Measurements from ENCODE around the gene STK38L. TPM values are rescaled to one million over a fixed set of nuclear protein-coding genes. Genes with fewer than 3 reads are reported as not detected.

Gene STK38L
- total RNA-seq, 1 donor from 2014 or later: 55.1 TPM

- ATAC-seq (ENCODE audit: poor library complexity): no peak
- intact Hi-C loops (cut with DNase I): loop anchor here (10.0 kb wide), 1 partner anchor 321 kb away; no protein-coding TSS in a partner anchor
- no peak for DNase-seq
Measured at GRCh38 chr12:27334042-27334720, 90.1 kb downstream of the STK38L start.

- intact Hi-C loops (cut with DNase I): loop anchor here (10.0 kb wide), 1 partner anchor 320 kb away; no protein-coding TSS in a partner anchor
Measured at GRCh38 chr12:27334721-27335082, 90.6 kb downstream of the STK38L start.

GRCh38 chr12:27335364-27336281, 91.5 kb downstream of the STK38L start:
- ATAC-seq (ENCODE audit: poor library complexity) (no peak), DNase-seq (no peak)
- intact Hi-C loops (cut with DNase I): loop anchor here (10.0 kb wide), 1 partner anchor 319 kb away; no protein-coding TSS in a partner anchor

More at GRCh38 chr12:27334721-27335082, 90.6 kb downstream of the STK38L start:
- DNase-seq (no peak), ATAC-seq (ENCODE audit: poor library complexity) (no peak)

- ATAC-seq (ENCODE audit: poor library complexity) (no peak), DNase-seq (no peak)
- intact Hi-C loops (cut with DNase I): loop anchor here (10.0 kb wide), 1 partner anchor 319 kb away; no protein-coding TSS in a partner anchor
Measured at GRCh38 chr12:27336282-27336653, 92.2 kb downstream of the STK38L start.

GRCh38 chr12:27337376-27337775, 93.3 kb downstream of the STK38L start:
- intact Hi-C loops (cut with DNase I): loop anchor here (10.0 kb wide), 1 partner anchor 317 kb away; no protein-coding TSS in a partner anchor
- ATAC-seq (ENCODE audit: poor library complexity) (no peak), DNase-seq (no peak)

- no peak for DNase-seq
- ATAC-seq (ENCODE audit: poor library complexity): no peak
- intact Hi-C loops (cut with DNase I): loop anchor here (10.0 kb wide), 1 partner anchor 316 kb away; no protein-coding TSS in a partner anchor
Measured at GRCh38 chr12:27338473-27338872, 94.4 kb downstream of the STK38L start.

- no peak for ATAC-seq (ENCODE audit: poor library complexity)
- no peak for DNase-seq
- intact Hi-C loops (cut with DNase I): no loop called here
Measured at GRCh38 chr12:27340971-27341370, 96.9 kb downstream of the STK38L start.

- no peak for DNase-seq
- intact Hi-C loops (cut with DNase I): no loop called here
- ATAC-seq (ENCODE audit: poor library complexity): no peak
Measured at GRCh38 chr12:27342536-27342935, 98.5 kb downstream of the STK38L start.

- DNase-seq: no peak
- intact Hi-C loops (cut with DNase I): no loop called here
- ATAC-seq (ENCODE audit: poor library complexity): no peak
Measured at GRCh38 chr12:27343255-27344000, 99.3 kb downstream of the STK38L start.

- intact Hi-C loops (cut with DNase I): no loop called here
- DNase-seq (no peak), ATAC-seq (ENCODE audit: poor library complexity) (no peak)
Measured at GRCh38 chr12:27344246-27344645, 100.2 kb downstream of the STK38L start.

- DNase-seq (no peak), ATAC-seq (ENCODE audit: poor library complexity) (no peak)
- intact Hi-C loops (cut with DNase I): no loop called here
Measured at GRCh38 chr12:27344760-27345159, 100.7 kb downstream of the STK38L start.

- intact Hi-C loops (cut with DNase I): no loop called here
- ATAC-seq (ENCODE audit: poor library complexity): no peak
- no peak for DNase-seq
Measured at GRCh38 chr12:27345376-27345775, 101.3 kb downstream of the STK38L start.

GRCh38 chr12:27347779-27348178, 103.7 kb downstream of the STK38L start:
- no peak for DNase-seq
- intact Hi-C loops (cut with DNase I): no loop called here
- no peak for ATAC-seq (ENCODE audit: poor library complexity)

GRCh38 chr12:27351476-27351875, 107.4 kb downstream of the STK38L start:
- ATAC-seq (ENCODE audit: poor library complexity): no peak
- intact Hi-C loops (cut with DNase I): no loop called here
- DNase-seq: no peak

- intact Hi-C loops (cut with DNase I): no loop called here
- DNase-seq: no peak
- no peak for ATAC-seq (ENCODE audit: poor library complexity)
Measured at GRCh38 chr12:27355486-27355885, 111.4 kb downstream of the STK38L start.

GRCh38 chr12:27355979-27356378, 111.9 kb downstream of the STK38L start:
- ATAC-seq (ENCODE audit: poor library complexity) (no peak), DNase-seq (no peak)
- intact Hi-C loops (cut with DNase I): no loop called here

GRCh38 chr12:27359578-27360340, 115.7 kb downstream of the STK38L start:
- ATAC-seq (ENCODE audit: poor library complexity) (no peak), DNase-seq (no peak)
- intact Hi-C loops (cut with DNase I): no loop called here

GRCh38 chr12:27361372-27361771, 117.3 kb downstream of the STK38L start:
- intact Hi-C loops (cut with DNase I): no loop called here
- no peak for ATAC-seq (ENCODE audit: poor library complexity)

More at GRCh38 chr12:27361372-27361771, 117.3 kb downstream of the STK38L start:
- DNase-seq: no peak
